IPS-18a (cell line): Measurements from ENCODE around the gene HIPK2.

Experiments
- H3K27ac ChIP-seq: one replicate; pipeline ENCODE4 v1.5.1; 2013; ENCODE audit warnings: low read length
- H3K27me3 ChIP-seq: one replicate; pipeline ENCODE4 v1.6.1; 2013; ENCODE audit warnings: mild to moderate bottlenecking, low read length; ENCODE audit not compliant: control insufficient read depth, insufficient read depth
- H3K36me3 ChIP-seq: one replicate; pipeline ENCODE4 v1.6.1; 2013; ENCODE audit warnings: low read depth, low read length; ENCODE audit not compliant: control insufficient read depth
- H3K4me1 ChIP-seq: one replicate; pipeline ENCODE4 v1.6.1; 2013; ENCODE audit warnings: low read depth, low read length; ENCODE audit not compliant: control insufficient read depth
- H3K4me3 ChIP-seq: one replicate; pipeline ENCODE4 v1.5.1; 2013; ENCODE audit warnings: low read length
- H3K9ac ChIP-seq: one replicate; pipeline ENCODE4 v1.6.1; 2013; ENCODE audit warnings: mild to moderate bottlenecking, low read length, moderate library complexity
- H3K9me3 ChIP-seq: one replicate; pipeline ENCODE4 v1.6.1; 2013; ENCODE audit warnings: low read depth, low read length; ENCODE audit not compliant: control insufficient read depth

The HIPK2 gene

GRCh38 chr7:139739863-139740597 lies 37.8 kb downstream of the HIPK2 start:
- H3K9ac ChIP-seq, result no peak overlapping the region
- H3K4me3 ChIP-seq, result no peak overlapping the region
- no peaks in the 10 kb centered on the region for H3K9me3 ChIP-seq
- H3K27ac ChIP-seq, result no peak overlapping the region
- H3K4me1 ChIP-seq, result peaks cover 6% of the 10 kb centered on the region
- no peaks in the 10 kb centered on the region for H3K27me3 ChIP-seq
- no peaks in the 10 kb centered on the region for H3K36me3 ChIP-seq

GRCh38 chr7:139738772-139739171 lies 39.0 kb downstream of the HIPK2 start:
- Histone ChIP-seq H3K27me3 (no peaks in the 10 kb centered on the region), H3K36me3 (no peaks in the 10 kb centered on the region), H3K9ac (no peak overlapping the region), H3K27ac (no peak overlapping the region), H3K4me1 (peaks cover 5% of the 10 kb centered on the region), H3K4me3 (no peak overlapping the region), H3K9me3 (no peaks in the 10 kb centered on the region)

GRCh38 chr7:139738101-139738489 lies 39.7 kb downstream of the HIPK2 start:
- Histone ChIP-seq H3K4me3 (no peak overlapping the region), H3K27ac (no peak overlapping the region), H3K9me3 (no peaks in the 10 kb centered on the region), H3K36me3 (no peaks in the 10 kb centered on the region), H3K4me1 (peaks cover 5% of the 10 kb centered on the region), H3K9ac (no peak overlapping the region), H3K27me3 (no peaks in the 10 kb centered on the region)

GRCh38 chr7:139737221-139738100 lies 40.3 kb downstream of the HIPK2 start:
- Histone ChIP-seq H3K9ac (no peak overlapping the region), H3K27ac (no peak overlapping the region)

GRCh38 chr7:139735912-139736595 lies 41.7 kb downstream of the HIPK2 start:
- Histone ChIP-seq H3K9me3 (no peaks in the 10 kb centered on the region), H3K36me3 (no peaks in the 10 kb centered on the region), H3K27me3 (no peaks in the 10 kb centered on the region), H3K9ac (no peak overlapping the region), H3K4me3 (no peak overlapping the region), H3K27ac (no peak overlapping the region), H3K4me1 (peaks cover 15% of the 10 kb centered on the region)

More at GRCh38 chr7:139737221-139738100, 40.3 kb downstream of the HIPK2 start:
- H3K4me1 ChIP-seq, result peaks cover 5% of the 10 kb centered on the region
- no peaks in the 10 kb centered on the region for H3K36me3 ChIP-seq
- H3K4me3 ChIP-seq, result no peak overlapping the region
- no peaks in the 10 kb centered on the region for H3K27me3 ChIP-seq
- H3K9me3 ChIP-seq, result no peaks in the 10 kb centered on the region

- Histone ChIP-seq H3K27ac (no peak overlapping the region), H3K4me1 (peaks cover 16% of the 10 kb centered on the region), H3K9ac (no peak overlapping the region), H3K4me3 (no peak overlapping the region), H3K27me3 (no peaks in the 10 kb centered on the region), H3K36me3 (no peaks in the 10 kb centered on the region), H3K9me3 (no peaks in the 10 kb centered on the region)
These were observed 42.3 kb downstream of the HIPK2 start for GRCh38 chr7:139735466-139735865.

GRCh38 chr7:139734395-139734794 lies 43.4 kb downstream of the HIPK2 start:
- Histone ChIP-seq H3K4me3 (no peak overlapping the region), H3K4me1 (peaks cover 16% of the 10 kb centered on the region), H3K9ac (no peak overlapping the region), H3K36me3 (no peaks in the 10 kb centered on the region), H3K27ac (no peak overlapping the region), H3K27me3 (no peaks in the 10 kb centered on the region), H3K9me3 (no peaks in the 10 kb centered on the region)

- Histone ChIP-seq H3K27me3 (no peaks in the 10 kb centered on the region), H3K9me3 (no peaks in the 10 kb centered on the region), H3K9ac (no peak overlapping the region), H3K4me1 (peaks cover 16% of the 10 kb centered on the region), H3K36me3 (no peaks in the 10 kb centered on the region), H3K4me3 (no peak overlapping the region), H3K27ac (no peak overlapping the region)
These were observed 44.0 kb downstream of the HIPK2 start for GRCh38 chr7:139733751-139734150.

- peaks cover 13% of the 10 kb centered on the region for H3K4me1 ChIP-seq
- H3K36me3 ChIP-seq, result no peaks in the 10 kb centered on the region
- no peak overlapping the region for H3K4me3 ChIP-seq
- no peaks in the 10 kb centered on the region for H3K27me3 ChIP-seq
- no peak overlapping the region for H3K27ac ChIP-seq
- H3K9me3 ChIP-seq, result no peaks in the 10 kb centered on the region
- no peak overlapping the region for H3K9ac ChIP-seq
These were observed 45.2 kb downstream of the HIPK2 start for GRCh38 chr7:139732471-139733167.

GRCh38 chr7:139731802-139732470 lies 45.9 kb downstream of the HIPK2 start:
- Histone ChIP-seq H3K4me3 (no peak overlapping the region), H3K27ac (no peak overlapping the region), H3K36me3 (no peaks in the 10 kb centered on the region), H3K4me1 (peaks cover 11% of the 10 kb centered on the region), H3K27me3 (no peaks in the 10 kb centered on the region), H3K9me3 (no peaks in the 10 kb centered on the region), H3K9ac (no peak overlapping the region)
